MCF 10A (cell line): ENCODE results near the gene SPTAN1. TPM values are rescaled to one million over a fixed set of nuclear protein-coding genes. Genes with fewer than 3 reads are reported as not detected.

Experiments
- BruUV-seq: library from RNA; stranded (reverse); fragments of 400-500 nt; replicated peaks from 2 replicates; lab custom pipeline; 2021; lab: Mats Ljungman, UMichigan
- CTCF ChIA-PET: fragments of 300-600 bp; sonication (Branson Sonifier 250); formaldehyde crosslinking; extraction: SDS; loops from one replicate; lab custom pipeline; 2021; ENCODE audit warnings: antibody characterized with exemption, inconsistent platforms; lab: Yijun Ruan, JAX
- POLR2A ChIA-PET: fragments of 300-600, 350-650 bp; sonication (Branson Sonifier 250); formaldehyde crosslinking; extraction: SDS; loops from one replicate; lab custom pipeline; 2020; ENCODE audit warnings: antibody characterized with exemption, inconsistent platforms; lab: Yijun Ruan, JAX
- DNase-seq: peaks from one replicate; pipeline ENCODE4 v3.0.0-alpha.2; 2018; ENCODE audit not compliant: unreplicated experiment
- H3K27ac Mint-ChIP-seq: one replicate; pipeline ENCODE4 v1.8.0; 2022; ENCODE audit warnings: mild to moderate bottlenecking, low read depth, mixed read lengths; ENCODE audit not compliant: unreplicated experiment
- H3K27me3 Mint-ChIP-seq: one replicate; pipeline ENCODE4 v1.8.0; 2022; ENCODE audit warnings: mixed read lengths; ENCODE audit not compliant: insufficient read depth, unreplicated experiment
- H3K36me3 Mint-ChIP-seq: one replicate; pipeline ENCODE4 v1.8.0; 2022; ENCODE audit warnings: mild to moderate bottlenecking, moderate library complexity, mixed read lengths; ENCODE audit not compliant: insufficient read depth, unreplicated experiment
- H3K4me1 Mint-ChIP-seq: one replicate; pipeline ENCODE4 v1.8.0; 2022; ENCODE audit warnings: mixed read lengths; ENCODE audit not compliant: insufficient read depth, unreplicated experiment
- H3K4me3 Mint-ChIP-seq: one replicate; pipeline ENCODE4 v1.8.0; 2022; ENCODE audit warnings: mild to moderate bottlenecking, moderate library complexity, mixed read lengths; ENCODE audit not compliant: unreplicated experiment
- H3K9me3 Mint-ChIP-seq: one replicate; pipeline ENCODE4 v1.8.0; 2022; ENCODE audit warnings: mixed read lengths; ENCODE audit not compliant: unreplicated experiment
- intact Hi-C: fragments of 100-400 bp; cut with micrococcal nuclease; formaldehyde crosslinking; loops from 2 replicates; pipeline ENCODE4 v1.14.1; 2022
- total RNA-seq: library from RNA; stranded (reverse); gene quantifications from 2 replicates; pipeline ENCODE4 v1.2.3, GENCODE V29; 2022
- TF ChIP-seq, protein P1 (sequence below): fragments of 200-600 bp; IDR thresholded peaks from one replicate; pipeline ENCODE4 v1.8.0; 2022; ENCODE audit warnings: antibody characterized with exemption, mild to moderate bottlenecking; ENCODE audit not compliant: unreplicated experiment

The SPTAN1 gene
- total RNA-seq, 1 experiment from 2014 or later: 254 TPM

DNA sequence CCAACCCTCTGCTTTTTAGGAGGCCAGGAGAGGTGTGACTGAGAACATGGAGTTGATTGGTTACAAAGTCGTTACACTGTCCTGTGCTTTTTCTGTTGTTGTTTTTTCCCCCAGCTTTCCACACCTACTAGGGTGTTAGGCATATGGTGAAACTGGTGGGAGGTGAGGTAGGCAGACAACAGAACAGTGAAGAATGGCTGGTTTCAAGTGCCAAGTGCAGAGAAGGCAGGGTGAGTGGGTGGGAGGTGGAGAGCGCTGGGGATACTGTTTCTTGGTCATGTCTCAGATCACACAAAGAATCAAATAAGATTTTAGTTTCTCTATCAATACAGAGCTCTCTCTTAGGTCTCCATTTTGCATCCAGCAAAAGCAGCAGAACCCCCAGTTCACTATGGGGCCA, 2.2 kb upstream of the SPTAN1 start:
- Mint-ChIP-seq H3K4me3 (no peak overlapping the region), H3K4me1 (peaks cover 13% of the 10 kb centered on the region), H3K36me3 (no peaks in the 10 kb centered on the region), H3K9me3 (no peaks in the 10 kb centered on the region), H3K27me3 (no peaks in the 10 kb centered on the region), H3K27ac (peak overlapping the region; percentile 83)
- DNase-seq: no peak
- TF ChIP-seq, protein P1, sequence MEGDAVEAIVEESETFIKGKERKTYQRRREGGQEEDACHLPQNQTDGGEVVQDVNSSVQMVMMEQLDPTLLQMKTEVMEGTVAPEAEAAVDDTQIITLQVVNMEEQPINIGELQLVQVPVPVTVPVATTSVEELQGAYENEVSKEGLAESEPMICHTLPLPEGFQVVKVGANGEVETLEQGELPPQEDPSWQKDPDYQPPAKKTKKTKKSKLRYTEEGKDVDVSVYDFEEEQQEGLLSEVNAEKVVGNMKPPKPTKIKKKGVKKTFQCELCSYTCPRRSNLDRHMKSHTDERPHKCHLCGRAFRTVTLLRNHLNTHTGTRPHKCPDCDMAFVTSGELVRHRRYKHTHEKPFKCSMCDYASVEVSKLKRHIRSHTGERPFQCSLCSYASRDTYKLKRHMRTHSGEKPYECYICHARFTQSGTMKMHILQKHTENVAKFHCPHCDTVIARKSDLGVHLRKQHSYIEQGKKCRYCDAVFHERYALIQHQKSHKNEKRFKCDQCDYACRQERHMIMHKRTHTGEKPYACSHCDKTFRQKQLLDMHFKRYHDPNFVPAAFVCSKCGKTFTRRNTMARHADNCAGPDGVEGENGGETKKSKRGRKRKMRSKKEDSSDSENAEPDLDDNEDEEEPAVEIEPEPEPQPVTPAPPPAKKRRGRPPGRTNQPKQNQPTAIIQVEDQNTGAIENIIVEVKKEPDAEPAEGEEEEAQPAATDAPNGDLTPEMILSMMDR: no peak
- intact Hi-C loops: loop anchor here (5.0 to 10.0 kb wide), 2 partner anchors 93 to 1075 kb away; partner anchors contain the start of genes C9orf50, NTMT1 and ODF2
- POLR2A ChIA-PET: interaction anchor here (0.6 to 7.6 kb wide), 6 partner anchors 9 to 58 kb away, joined by 3 to 85 read pairs (median 10); partner anchors contain the start of gene GLE1
- no TSS peak for BruUV-seq
- CTCF ChIA-PET: interaction anchor here (0.7 to 1.4 kb wide), 4 partner anchors 10 to 103 kb away, joined by 3 to 5 read pairs (median 4); no protein-coding TSS in a partner anchor

DNA sequence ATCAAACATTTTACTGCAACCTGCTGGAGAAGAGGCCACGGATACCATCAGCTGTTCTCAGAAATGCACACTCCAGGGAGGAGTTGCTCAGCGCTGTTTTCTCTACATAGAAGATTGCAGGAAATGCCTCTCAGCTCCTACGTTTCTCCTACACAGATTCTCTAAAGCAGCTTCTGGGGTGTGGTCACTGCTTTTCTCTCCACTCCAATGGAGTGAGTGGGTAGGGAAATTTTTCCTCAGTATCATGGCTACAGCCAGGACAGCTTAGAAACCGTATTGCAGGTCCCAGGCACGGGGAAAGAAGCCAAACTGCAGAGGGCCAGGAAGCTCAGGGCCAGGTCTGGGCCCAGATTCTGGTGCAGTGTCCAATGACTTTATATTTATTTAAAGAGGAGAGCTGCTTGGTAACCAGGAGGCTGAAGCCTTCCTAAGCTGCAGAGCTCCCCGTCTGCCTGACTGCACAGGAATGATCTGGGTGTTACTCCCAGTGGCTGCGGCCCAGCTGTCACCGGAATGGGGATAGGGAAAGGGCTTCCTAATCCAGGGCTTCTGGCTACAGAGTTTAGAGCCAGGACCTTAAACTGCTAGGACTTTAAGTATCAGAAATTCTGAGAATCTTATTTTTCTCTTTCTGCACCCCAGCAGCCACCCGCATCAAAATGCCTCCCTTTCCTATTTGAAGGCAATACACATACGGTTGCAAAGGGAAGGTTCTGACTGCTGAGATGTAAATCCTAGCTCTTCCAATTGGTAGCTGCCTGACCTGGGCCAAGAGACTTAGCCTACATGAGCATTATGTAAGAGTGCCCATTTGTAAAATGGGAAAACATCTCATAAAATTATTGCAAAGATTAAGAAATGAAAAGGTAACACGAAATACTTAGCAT, 1.4 kb upstream of the SPTAN1 start:
- H3K4me3 Mint-ChIP-seq: no peak overlapping the region
- BruUV-seq: no TSS peak

DNA sequence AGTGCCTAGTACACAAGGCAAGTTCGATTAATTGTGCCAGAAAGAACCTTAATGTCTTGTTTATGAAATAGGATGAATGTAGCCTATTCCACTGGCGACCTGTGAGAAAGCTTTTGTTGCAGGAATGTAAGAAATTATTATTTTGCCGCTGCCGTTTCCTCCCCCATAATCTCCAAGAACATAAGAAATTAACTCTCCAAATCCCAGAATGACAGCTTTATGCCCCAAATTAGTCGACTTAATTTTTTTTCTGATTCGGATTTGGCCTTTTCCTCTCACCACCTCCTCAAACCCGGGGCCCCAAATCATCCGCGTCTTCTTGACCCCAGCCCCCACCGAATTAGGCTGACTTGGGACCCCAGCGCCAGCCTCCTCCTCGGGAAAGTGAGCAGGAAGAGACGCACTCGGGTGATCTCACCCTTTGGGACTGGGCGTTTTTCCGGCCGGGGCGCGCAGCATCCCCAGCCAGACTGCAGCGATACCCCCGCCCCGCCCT, 682 bp upstream of the SPTAN1 start:
- no peaks in the 10 kb centered on the region for H3K36me3 Mint-ChIP-seq
- no peaks in the 10 kb centered on the region for H3K27me3 Mint-ChIP-seq
- intact Hi-C loops: loop anchor here (5.0 to 10.0 kb wide), 2 partner anchors 94 to 1073 kb away; partner anchors contain the start of genes C9orf50, NTMT1 and ODF2
- ChIA-PET CTCF (interaction anchor here (1.6 kb wide), 1 partner anchor 9 kb away, joined by 4 read pairs; no protein-coding TSS in a partner anchor), POLR2A (interaction anchor here (0.6 to 7.6 kb wide), 20 partner anchors 8 to 1319 kb away, joined by 3 to 85 read pairs (median 6); partner anchors contain the start of genes ENDOG, GLE1, GOLGA2 and ODF2)
- TF ChIP-seq, protein P1: no peak
- no peak for DNase-seq
- H3K4me3 Mint-ChIP-seq: no peak overlapping the region
- peaks cover 13% of the 10 kb centered on the region for H3K4me1 Mint-ChIP-seq
- no peaks in the 10 kb centered on the region for H3K9me3 Mint-ChIP-seq
- H3K27ac Mint-ChIP-seq: peak overlapping the region; percentile 90
- TSS peak; percentile 92 for BruUV-seq

More for the DNA sequence above, 1.4 kb upstream of the SPTAN1 start:
- Mint-ChIP-seq H3K27me3 (no peaks in the 10 kb centered on the region), H3K9me3 (no peaks in the 10 kb centered on the region), H3K36me3 (no peaks in the 10 kb centered on the region), H3K4me1 (peaks cover 13% of the 10 kb centered on the region), H3K27ac (peak overlapping the region; percentile 90)
- DNase-seq: no peak
- CTCF ChIA-PET: interaction anchor here (0.7 to 1.6 kb wide), 5 partner anchors 9 to 1529 kb away, joined by 3 to 5 read pairs (median 4); no protein-coding TSS in a partner anchor
- intact Hi-C loops: loop anchor here (5.0 to 10.0 kb wide), 2 partner anchors 94 to 1074 kb away; partner anchors contain the start of genes C9orf50, NTMT1 and ODF2
- TF ChIP-seq, protein P1: no peak
- POLR2A ChIA-PET: interaction anchor here (0.6 to 7.6 kb wide), 13 partner anchors 9 to 275 kb away, joined by 3 to 85 read pairs (median 10); partner anchors contain the start of genes GLE1, GOLGA2, SWI5 and URM1
